Loucy (cell line): ENCODE results near the gene RELT.

Source experiments
- H2AFZ ChIP-seq: fragments of 200-600 bp; sonication (generic); 2 replicates; pipeline ENCODE4 v1.6.0; 2016; ENCODE audit warnings: antibody characterized with exemption, mild to moderate bottlenecking, low read length, moderate library complexity
- H3F3A ChIP-seq: fragments of 200-600 bp; 2 replicates; pipeline ENCODE4 v1.6.0; 2016; ENCODE audit warnings: antibody characterized with exemption, low read depth, mild to moderate bottlenecking
- H3K27me3 ChIP-seq: fragments of 200-600 bp; sonication (generic); 2 replicates; pipeline ENCODE4 v1.6.1; 2014; ENCODE audit warnings: low read length, mild to moderate bottlenecking; ENCODE audit not compliant: insufficient read depth, poor library complexity, severe bottlenecking
- H3K36me3 ChIP-seq: fragments of 200-600 bp; sonication (generic); 2 replicates; pipeline ENCODE4 v1.6.1; 2016; ENCODE audit warnings: low read length; ENCODE audit not compliant: insufficient read depth
- H3K4me1 ChIP-seq: fragments of 200-600 bp; sonication (generic); 2 replicates; pipeline ENCODE4 v1.5.1; 2014; ENCODE audit warnings: low read length, mild to moderate bottlenecking; ENCODE audit not compliant: insufficient read depth, poor library complexity, severe bottlenecking
- H3K4me2 ChIP-seq: fragments of 200-600 bp; sonication (generic); 2 replicates; pipeline ENCODE4 v1.6.0; 2014; ENCODE audit warnings: antibody characterized with exemption, low read length, low read depth, mild to moderate bottlenecking; ENCODE audit not compliant: poor library complexity, severe bottlenecking
- H3K4me3 ChIP-seq: fragments of 200-600 bp; sonication (generic); 2 replicates; pipeline ENCODE4 v1.5.1; 2014; ENCODE audit warnings: low read length, mild to moderate bottlenecking, mixed read lengths; ENCODE audit not compliant: poor library complexity, severe bottlenecking
- H3K79me2 ChIP-seq: fragments of 200-600 bp; sonication (generic); 2 replicates; pipeline ENCODE4 v1.6.1; 2014; ENCODE audit warnings: low read length; ENCODE audit not compliant: insufficient read depth
- H3K9ac ChIP-seq: fragments of 200-600 bp; sonication (generic); 2 replicates; pipeline ENCODE4 v1.6.0; 2014; ENCODE audit warnings: mild to moderate bottlenecking, low read depth, low read length, moderate library complexity; ENCODE audit not compliant: poor library complexity, severe bottlenecking
- H3K9me2 ChIP-seq: fragments of 200-600 bp; sonication (generic); replicated peaks from 2 replicates; pipeline ENCODE4 v1.6.1; 2016; ENCODE audit warnings: low read depth, low read length, mixed read lengths
- H3K9me3 ChIP-seq: fragments of 200-600 bp; sonication (generic); 2 replicates; pipeline ENCODE4 v1.6.1; 2014; ENCODE audit warnings: mild to moderate bottlenecking, antibody characterized with exemption, low read length, low read depth; ENCODE audit not compliant: insufficient read depth
- H4K20me1 ChIP-seq: fragments of 200-600 bp; sonication (generic); 2 replicates; pipeline ENCODE4 v1.6.0; 2014; ENCODE audit warnings: antibody characterized with exemption, low read length, mild to moderate bottlenecking; ENCODE audit not compliant: insufficient read depth, poor library complexity, severe bottlenecking
- CTCF ChIP-seq: fragments of 200-600 bp; sonication (generic); conservative IDR thresholded peaks from 2 replicates; pipeline ENCODE4 v1.5.1; 2014; ENCODE audit warnings: mild to moderate bottlenecking, antibody characterized with exemption, low read length
- EZH2phosphoT487 ChIP-seq: fragments of 200-600 bp; IDR thresholded peaks from 2 replicates; pipeline ENCODE4 v1.6.1; 2018; ENCODE audit warnings: antibody characterized with exemption, mild to moderate bottlenecking, moderate library complexity, borderline replicate concordance

Gene RELT

GRCh38 chr11:73363147-73363546, 13.1 kb upstream of the RELT start:
- Histone ChIP-seq H3K4me2 (no peak overlapping the region), H4K20me1 (no peaks in the 10 kb centered on the region), H3K36me3 (no peaks in the 10 kb centered on the region), H3K9ac (no peak overlapping the region), H3K79me2 (no peaks in the 10 kb centered on the region), H2AFZ (no peak overlapping the region), H3F3A (no peaks in the 10 kb centered on the region), H3K4me1 (peaks cover 14% of the 10 kb centered on the region), H3K9me3 (no peaks in the 10 kb centered on the region), H3K9me2 (no peaks in the 10 kb centered on the region), H3K27me3 (no peaks in the 10 kb centered on the region), H3K4me3 (no peak overlapping the region)
- TF ChIP-seq CTCF, result no peak
- no peak for TF ChIP-seq EZH2phosphoT487

GRCh38 chr11:73365352-73366264, 10.6 kb upstream of the RELT start:
- H3K4me3 ChIP-seq, result peak overlapping the region; percentile 0
- H3K36me3 ChIP-seq, result no peaks in the 10 kb centered on the region
- H4K20me1 ChIP-seq, result no peaks in the 10 kb centered on the region
- peak overlapping the region; percentile 3; the same call in 1 of the 2 replicates for H2AFZ ChIP-seq
- no peaks in the 10 kb centered on the region for H3K9me3 ChIP-seq
- no peaks in the 10 kb centered on the region for H3K27me3 ChIP-seq
- no peak overlapping the region for H3K9ac ChIP-seq
- no peaks in the 10 kb centered on the region for H3K9me2 ChIP-seq
- peaks cover 14% of the 10 kb centered on the region for H3K4me1 ChIP-seq
- H3K79me2 ChIP-seq, result no peaks in the 10 kb centered on the region
- peak overlapping the region; percentile 58 for H3K4me2 ChIP-seq
- no peaks in the 10 kb centered on the region for H3F3A ChIP-seq
- TF ChIP-seq CTCF, result no peak
- no peak for TF ChIP-seq EZH2phosphoT487

- TF ChIP-seq EZH2phosphoT487, result no peak
- TF ChIP-seq CTCF, result no peak
- Histone ChIP-seq H2AFZ (peak overlapping the region; percentile 3; the same call in 1 of the 2 replicates), H3K9me2 (no peaks in the 10 kb centered on the region), H3K9me3 (no peaks in the 10 kb centered on the region), H3F3A (no peaks in the 10 kb centered on the region), H3K4me2 (peak overlapping the region; percentile 58), H3K79me2 (no peaks in the 10 kb centered on the region), H3K36me3 (no peaks in the 10 kb centered on the region), H3K4me3 (peak overlapping the region; percentile 0), H4K20me1 (no peaks in the 10 kb centered on the region), H3K9ac (no peak overlapping the region), H3K4me1 (peaks cover 14% of the 10 kb centered on the region), H3K27me3 (no peaks in the 10 kb centered on the region)
Observed at GRCh38 chr11:73366265-73366610, 10.0 kb upstream of the RELT start.
